Lung microvascular endothelial cell (primary cell): ENCODE results near the gene DENND2A. TPM values are rescaled to one million over a fixed set of nuclear protein-coding genes. Genes with fewer than 3 reads are reported as not detected.
"Not testable (repeated sequence)": the region's sequence is repeated elsewhere in the genome, so short reads cannot be mapped to it uniquely, and the experiment has no call there.

Experiments used
- DNase-seq, 2 donors: peaks; one replicate each; pipeline versions ENCODE4 v3.0.0 to v3.0.0-alpha.2; 2010; ENCODE audit warnings: low read depth in 2 of 2
- total RNA-seq: library from RNA; depleted of rRNA; stranded (reverse); fragments of >200 nt; gene quantifications from 2 replicates; pipeline ENCODE4 v1.2.1, GENCODE V29; 2014

Gene DENND2A
- total RNA-seq, 1 donor from 2014 or later, result 1.6 TPM

DNA sequence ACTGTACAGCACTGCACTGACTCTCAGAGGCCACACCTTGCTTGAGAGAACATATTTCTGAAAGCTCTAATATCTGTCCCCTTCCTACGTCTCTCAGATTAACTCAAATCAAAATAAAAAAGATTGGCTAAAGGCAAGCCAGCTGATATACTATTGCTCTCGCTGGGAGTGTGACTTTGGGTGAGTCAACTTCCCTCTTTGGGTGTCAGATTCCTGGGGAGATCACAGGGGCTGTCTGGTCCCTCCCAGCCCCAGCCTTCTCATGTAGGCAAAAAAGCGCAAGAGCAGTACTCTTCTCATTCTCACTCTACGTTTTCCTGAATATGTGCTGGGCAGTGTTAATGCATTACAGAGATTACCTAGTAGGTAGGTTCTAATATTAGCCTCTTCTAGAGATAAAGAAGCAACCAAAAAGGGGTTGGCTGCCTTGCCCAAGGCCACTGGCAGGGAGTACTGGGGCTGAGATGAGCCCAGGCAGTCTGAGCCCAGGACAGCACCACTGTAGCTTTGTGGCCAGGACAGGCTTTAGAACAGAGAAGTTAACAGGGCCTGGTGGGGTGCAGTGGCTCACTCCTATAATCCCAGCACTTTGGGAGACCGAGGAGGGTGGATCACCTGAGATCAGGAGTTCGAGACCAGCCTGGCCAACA, 9.1 kb upstream of the DENND2A start:
- DNase-seq, result peak in 1 of 2 donors; percentile 40

DNA sequence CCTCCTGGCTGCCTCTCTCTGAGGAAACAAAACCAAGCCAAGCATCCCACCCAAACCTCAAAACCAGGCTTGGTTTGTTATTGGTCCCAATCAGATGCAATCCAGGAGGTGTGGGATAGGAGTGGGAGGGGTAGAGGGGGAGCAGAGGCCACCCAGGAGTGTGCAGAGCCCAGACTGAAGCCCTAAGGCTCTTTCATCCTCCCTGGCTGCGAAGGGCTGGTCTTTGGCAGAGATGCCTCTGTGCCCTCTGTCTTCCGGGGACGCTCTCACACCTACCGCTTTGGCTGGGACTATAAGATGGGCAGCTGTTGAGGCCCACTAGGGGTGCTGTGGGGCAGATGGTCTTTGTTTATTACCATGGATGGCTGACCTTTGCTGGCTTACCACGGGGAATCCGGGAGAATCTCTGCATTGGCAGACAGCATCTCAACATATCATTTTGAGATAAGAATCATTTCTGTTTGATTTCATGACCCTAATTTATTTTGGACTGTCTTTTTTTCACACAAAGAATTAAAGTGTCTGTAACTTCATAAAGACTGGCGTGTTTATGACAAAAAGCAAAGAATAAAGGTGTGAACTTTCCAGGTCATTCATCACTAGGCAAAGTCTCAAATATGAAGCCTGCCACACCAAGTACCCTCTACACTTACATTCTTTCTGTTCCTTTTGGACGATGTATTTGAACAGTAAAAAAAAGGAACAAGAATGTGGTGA, 6.5 kb upstream of the DENND2A start:
- DNase-seq, result peak in 1 of 2 donors; percentile 17

DNA sequence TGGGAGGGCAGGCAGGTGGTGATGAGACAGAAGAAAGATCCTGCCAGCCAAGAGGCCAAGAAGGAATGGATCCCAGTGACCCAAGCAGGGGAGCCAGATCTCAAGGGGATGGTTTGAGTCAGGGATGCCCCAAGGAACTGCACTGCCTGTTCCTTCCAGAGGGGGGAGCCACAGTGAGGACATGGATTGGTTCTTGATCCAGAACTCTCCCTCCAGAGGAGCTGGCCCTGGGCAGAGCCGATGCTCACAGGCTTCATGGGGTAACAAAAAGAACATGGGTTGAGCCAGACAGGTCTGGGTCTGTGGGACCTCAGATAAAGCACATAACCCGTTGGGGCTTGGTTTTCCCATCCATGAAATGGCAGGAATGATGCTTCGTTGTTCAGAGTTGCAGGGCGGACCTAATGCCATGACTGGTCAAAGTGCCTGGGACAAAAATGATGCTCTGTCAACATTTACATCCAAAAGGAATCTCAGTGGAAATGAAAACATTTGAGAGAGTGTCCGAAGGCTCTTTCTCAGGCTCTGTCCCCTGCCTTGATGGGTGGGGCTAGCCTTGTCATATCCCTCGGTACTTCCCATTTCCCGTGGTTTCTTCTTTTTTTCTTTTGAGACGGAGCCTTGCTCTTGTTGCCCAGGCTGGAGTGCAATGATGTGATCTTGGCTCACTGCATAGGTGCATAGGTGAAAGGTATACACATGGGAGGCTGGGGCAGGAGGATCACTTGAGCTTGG, 4.7 kb upstream of the DENND2A start:
- DNase-seq, result no peak

DNA sequence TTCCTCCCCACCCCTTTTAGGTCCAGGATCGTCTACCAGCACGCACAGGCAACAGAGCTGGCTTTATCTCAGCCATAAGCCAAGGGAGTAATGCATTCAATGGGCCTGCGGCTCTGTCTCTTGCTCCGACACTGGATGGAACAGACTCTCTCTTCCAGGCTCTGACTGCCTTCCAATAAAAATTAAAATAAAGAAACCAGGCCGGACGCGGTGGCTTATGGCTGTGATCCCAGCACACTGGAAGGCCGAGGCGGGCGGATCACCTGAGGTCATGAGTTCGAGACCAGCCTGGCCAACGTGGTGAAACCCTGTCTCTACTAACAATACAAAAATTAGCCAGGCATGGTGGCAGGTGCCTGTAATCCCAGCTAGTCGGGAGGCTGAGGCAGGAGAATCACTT, 4.1 kb upstream of the DENND2A start:
- not testable (repeated sequence) for DNase-seq

DNA sequence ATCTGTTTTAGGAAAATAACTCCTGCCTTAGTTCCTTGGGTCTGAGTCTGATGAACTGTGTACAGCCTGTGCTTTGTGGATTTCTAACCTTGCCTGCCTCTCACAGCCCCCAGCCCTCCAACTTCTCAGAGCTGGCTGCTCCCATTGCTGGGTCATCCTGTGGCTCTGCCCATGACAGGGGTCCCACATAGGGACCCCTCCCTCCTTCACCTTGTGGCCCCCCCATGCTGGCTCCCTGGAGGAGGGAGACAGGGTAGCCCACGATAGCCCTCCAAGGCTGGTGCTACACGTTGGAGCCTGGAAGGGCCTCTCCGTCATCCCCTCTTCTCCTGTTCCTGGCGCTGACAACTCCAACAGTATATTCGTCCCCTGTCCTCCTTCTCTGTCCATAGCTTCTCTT, 2.8 kb upstream of the DENND2A start:
- no peak for DNase-seq

DNA sequence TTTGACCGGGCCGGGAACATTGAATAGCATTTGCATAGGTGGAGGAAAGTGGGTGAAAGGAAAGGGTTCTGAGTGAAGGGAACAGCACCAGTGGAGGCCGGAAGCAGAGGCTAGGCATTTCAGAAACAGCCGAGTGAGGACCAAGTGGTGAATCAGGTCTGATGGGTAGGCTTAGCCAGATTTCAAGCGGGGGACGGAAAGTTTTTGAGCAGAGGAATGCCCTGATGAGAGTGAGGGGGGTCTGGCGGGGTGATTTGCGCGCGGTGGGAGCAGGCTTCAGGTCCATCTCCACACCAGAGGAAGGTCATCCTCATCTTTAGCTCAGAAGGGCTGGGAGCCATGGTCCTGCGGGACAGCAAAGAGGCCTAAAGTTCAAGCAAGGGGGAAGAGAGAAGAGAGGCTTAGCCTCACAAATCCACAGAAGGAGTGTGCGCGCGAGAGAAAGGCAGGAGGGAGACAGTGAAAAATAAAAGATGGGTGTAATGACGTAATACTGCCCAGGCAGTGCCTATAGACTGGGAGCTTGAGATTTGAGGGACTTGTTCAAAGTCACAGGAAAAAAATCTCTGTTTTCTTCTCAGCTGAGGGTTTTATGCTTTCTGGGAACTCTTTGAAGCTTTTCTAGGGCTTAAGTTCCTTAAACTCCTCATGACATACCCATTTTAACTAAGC, 1.0 kb upstream of the DENND2A start:
- no peak for DNase-seq

DNA sequence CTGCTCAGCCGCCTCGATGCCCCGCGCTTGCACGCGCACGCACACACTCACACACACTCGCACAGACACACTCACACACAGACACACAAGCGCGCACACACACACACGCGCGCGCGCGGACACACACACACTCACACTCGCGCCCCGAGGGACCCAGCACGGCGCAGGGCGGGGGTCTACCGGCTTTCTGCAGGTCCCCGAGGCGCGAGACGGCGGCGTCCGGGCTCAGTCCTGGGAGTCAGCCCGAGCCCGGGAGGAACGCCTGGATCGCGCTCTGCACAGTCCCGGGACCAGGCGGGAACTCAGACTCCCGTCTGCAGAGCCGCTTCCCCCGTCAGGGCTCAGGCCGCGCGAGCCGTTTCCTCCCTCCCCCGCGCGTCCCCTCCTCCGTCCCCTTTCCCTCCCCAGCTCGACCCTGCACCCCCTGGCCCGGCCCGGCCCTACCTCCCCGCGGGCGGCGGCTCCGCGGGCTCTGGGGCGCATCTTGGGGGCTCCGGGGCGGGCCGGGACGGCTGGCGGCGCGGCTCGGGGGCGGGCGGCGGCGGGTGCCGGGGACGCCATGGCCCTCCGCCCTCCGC, 464 bp downstream of the DENND2A start:
- DNase-seq, result peak in 1 of 2 donors; percentile 33

DNA sequence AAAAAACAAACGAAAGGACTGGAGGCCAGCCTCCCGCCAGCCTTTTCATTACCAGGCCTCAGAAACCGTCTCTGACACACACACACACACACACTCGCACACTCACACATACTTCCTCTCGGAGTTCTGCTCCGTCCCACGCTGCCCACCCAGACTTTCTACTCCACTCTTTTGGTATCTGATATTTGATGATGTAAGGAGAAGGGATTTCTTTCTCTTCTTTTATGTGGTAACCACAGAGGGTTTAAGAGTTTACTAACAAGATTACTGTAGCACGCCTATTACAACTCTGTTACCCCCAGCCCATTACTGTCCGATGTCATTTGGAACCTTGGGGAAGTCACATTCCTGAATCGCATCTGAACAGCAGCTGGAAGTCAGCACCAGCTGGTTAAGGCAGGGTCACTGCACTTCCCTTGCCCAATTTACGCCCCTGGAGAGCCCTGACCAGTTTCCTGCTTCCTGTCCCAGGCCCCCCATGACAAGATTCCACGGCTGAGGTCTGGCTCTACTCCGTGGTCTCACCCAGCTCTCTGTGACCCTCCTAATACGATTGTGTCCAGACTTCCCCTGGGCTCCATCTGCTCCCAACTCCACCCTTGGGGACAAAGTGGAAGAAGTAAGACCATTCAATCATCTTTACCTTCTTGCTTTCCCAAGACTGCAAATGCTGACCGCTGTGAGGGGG, 1.1 kb downstream of the DENND2A start:
- peak in 1 of 2 donors; percentile 7 for DNase-seq

DNA sequence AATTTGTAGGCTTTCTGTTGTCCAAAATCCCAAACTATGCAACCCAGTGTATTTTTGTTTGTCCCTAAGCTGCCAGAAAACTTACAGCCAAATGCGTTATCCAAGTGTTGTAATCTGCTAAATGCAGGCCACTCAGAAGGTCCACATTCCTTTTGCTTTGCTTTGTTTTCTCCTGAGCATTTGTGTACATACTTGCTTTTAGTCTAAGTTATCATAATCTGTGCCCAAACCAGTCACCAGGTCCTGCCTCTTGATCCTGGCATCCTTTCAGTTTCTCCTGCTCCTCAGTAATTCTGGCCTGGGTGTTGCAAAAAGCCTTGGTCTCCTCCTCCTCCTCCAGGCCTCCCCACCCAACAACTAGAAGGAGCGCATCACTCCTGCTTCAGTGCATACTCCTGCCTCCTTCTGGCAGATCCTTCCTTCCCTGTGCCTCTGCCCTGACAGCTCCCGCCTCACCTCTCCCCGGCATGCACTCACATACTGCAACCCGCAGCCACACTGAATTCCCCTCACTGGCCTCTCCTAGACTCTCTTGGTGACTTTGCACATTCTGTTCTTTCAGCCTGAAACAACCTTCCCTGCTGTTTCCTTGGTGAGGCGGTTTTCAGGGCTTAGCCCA, 2.3 kb downstream of the DENND2A start:
- DNase-seq, result no peak

DNA sequence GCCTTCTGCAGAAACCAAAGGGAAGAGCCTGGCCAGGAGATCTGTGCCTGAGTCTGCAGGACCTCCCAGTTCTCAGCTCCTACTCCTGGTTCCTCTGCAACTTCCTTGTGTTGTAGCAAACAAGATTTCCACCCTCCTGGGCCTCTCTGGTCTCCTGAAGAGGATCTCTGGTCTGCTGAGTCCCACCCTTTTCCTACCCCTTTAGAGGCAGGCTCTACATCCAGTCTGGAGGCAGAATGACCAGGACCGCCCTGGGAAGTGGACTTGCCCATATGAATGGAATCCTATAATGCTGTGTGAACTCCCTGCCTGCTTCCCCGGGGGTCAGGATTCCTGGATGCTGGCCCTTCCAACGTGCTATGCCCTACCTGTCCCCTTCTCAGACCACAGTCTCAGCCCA, 3.2 kb downstream of the DENND2A start:
- no peak for DNase-seq

DNA sequence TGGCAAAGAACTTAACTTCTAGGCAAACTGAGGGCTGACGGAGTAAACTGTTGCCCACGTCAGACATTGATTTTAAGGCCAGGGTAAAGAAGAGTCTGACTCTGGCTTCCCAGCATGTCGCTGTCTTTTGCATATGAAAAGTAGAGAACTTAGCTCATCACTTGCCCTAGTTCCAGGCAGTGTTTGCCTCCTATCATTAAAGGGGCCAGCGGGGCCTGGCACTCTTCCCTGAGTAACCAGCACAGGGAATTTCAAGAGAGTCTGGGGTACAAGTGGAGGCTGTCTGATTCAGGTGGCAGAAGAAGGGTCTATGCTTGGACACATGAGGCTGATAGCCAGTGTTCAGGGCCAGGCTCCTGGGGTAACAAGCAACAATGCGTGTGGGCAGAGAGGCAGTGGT, 4.8 kb downstream of the DENND2A start:
- no peak for DNase-seq

DNA sequence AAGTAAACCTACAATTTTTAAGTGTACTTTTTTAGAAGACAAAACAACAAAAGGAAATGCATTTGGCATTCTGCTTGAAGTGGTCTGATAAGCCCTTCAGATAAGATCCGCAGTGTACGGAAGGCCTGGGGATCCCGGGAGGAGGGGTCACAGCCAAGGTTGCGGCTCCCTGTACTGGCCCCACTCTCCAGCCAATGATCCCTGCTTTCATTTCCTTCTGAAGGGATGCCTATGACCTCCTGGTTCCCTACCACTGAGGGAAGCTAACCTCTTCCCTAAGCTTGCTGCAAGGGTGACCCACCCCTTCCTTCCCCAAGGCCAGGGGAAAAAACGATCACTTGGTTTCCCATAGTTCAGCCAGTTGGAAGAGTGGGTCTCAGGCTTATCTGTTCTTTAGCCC, 5.3 kb downstream of the DENND2A start:
- no peak for DNase-seq

DNA sequence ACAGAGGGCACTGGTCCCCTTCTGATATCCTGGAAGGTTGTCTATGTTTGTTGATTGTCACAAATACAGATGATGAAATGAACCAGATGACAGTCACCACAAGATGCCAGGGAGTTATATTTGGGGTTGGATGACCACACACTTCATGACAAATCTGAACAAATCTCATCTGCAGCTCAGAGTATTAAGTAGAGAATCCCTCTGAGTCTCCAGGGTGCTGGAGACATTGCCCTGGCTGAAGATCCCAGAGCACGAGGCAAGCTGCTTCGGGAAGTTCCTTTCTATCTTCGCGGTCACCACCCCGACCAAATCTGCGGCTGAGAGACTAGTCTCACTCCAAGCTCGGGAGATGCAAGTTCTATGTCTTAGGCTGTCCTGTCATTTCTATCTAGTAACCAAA, 9.0 kb downstream of the DENND2A start:
- DNase-seq, result no peak

DNA sequence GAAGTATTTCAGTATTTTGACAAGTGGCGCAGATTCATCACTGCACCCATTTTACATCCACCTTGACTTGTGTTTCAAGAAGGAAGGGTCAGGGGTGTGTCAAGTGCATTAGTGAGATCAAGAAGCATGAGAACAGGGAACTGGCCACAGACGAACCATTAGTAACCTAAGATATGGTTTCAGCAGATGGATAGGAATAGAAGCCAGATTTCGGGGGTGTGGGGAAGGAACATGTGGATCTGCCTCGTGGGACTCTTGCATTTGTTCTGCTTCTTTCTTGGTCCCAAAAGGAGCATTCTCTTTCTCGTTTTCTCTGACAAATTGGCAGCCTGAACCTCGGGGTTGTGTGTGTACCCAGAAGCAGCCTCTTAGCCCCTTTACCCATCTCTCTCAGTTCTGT, 9.6 kb downstream of the DENND2A start:
- no peak for DNase-seq

DNA sequence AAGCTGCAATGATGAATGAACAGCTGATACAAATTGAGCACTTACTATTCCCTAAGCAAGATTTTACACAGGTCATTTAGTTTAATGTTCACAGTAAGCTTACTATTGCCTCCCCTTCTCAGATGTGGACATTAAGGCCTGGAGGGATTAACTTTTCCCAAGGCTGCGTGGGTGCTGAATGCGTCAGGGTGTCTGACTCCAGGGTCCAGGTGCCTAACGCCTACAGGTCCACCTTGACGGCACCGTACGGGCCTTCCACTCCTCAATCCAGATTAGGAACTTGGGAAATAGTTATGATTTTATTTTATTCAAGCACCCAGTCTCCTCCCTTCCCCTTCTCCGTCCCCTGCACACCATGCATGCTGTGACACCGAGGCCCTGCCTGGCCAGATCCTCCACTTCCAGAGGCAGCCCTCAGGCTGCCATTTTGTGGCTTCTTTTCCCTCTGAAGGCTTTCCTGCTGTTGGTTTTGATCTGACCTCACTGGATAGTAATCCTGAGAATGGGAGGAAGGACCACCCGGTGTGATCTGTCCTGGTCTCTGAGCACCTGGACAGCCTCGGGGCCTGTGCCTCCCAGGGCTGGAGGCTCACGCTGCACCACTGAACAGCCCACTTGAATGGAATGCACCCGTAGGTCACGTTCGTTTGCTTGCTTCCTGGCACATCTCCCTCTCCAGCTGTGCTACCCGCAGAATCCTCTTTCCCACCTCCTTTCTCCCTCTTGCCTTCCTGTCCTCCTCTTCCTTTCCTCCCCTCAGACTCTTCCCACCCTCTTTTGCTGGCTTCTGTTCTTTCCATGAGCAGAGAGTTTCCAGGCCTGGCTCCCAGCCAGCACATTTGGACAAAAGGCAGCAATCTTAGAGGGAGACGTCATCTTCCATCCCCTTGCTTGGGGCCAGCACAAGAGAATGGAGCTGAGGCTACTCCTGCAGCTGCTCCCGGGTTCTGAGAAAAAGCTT, 14.4 kb downstream of the DENND2A start:
- peak; percentile 15 to 43 for DNase-seq

DNA sequence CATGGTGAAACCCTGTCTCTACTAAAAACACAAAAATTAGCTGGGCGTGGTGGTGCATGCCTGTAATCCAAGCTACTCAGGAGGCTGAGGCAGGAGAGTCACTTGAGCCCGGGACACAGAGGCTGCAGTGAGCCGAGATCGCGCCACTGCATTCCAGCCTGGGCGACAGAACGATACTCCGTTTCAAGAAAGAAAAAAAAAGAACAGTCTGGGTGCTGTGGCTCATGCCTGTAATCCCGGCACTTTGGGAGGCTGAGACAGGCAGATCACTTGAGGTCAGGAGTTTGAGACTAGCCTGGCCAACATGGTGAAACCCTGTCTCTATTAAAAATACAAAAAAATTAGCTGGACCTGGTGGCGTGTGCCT, 15.4 kb downstream of the DENND2A start:
- not testable (repeated sequence) for DNase-seq

DNA sequence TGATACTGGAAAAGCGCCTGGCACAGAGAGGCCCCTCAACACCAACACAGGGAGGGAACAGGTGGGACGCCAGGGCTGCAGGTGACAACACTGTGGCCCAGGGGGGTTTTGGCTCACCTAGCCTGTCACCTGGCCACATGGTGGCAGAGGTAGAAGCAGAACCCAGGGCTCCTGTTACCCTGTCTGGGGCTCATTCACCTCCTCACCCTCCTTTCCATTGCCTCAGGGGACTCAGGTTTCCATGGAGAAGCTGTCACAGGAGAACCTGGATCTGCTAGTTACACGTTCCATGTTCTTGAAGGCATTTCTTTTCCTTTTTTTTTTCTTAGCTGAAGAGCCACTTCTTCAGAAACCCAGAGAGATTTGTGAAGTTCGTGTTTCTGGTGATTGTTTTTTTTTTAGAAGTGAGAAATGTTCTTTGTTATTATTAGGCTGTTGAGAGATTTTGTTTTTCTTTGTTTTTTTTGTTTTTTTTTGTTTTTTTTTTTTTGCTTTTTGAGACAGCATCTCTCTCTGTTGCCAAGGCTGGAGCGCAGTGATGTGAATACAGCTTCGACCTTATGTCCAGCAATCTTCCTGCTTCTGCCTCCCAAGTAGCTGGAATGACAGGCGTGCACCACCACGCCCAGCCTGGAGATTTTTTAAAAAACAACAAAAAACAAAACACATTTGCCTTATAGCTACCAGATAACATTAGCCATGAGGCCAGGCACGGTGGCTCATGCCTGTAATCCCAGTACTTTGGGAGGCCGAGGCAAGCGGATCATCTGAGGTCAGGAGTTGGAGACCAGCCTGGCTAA, 16.0 kb downstream of the DENND2A start:
- no peak for DNase-seq

DNA sequence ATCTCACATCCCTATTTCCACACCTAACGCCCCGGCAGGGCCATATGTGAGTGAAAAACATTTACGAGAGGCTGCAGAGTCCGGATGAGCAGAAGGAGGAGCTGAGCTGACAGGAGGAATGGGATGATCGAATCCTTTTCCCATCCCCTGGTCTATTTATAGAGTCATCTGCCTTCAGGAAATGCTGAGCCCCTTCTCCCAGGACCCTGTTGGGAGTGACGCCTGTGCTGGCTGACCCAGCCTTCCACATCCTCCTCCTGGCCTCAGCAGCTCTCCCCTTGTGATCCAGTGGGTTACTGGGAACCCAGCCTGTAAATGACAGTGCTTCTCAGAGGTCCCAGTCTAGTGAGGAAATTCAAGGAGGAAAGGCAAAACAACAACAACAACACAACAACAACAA, 16.6 kb downstream of the DENND2A start:
- DNase-seq, result no peak
